SKM-1 (cell line): ENCODE measurements around the gene ACVRL1.

ENCODE experiments used
- DNase-seq: peaks from one replicate; lab custom pipeline; 2025; ENCODE audit not compliant: unreplicated experiment; lab: John Stamatoyannopoulos, UW

The ACVRL1 gene

GRCh38 chr12:51898506-51898905 lies 8.8 kb upstream of the ACVRL1 start:
- DNase-seq = no peak

GRCh38 chr12:51898937-51899336 lies 8.4 kb upstream of the ACVRL1 start:
- no peak for DNase-seq

GRCh38 chr12:51900323-51900889 lies 6.9 kb upstream of the ACVRL1 start:
- no peak for DNase-seq

- DNase-seq = no peak
Observed at GRCh38 chr12:51901121-51901817, 6.0 kb upstream of the ACVRL1 start.

GRCh38 chr12:51901881-51902280 lies 5.4 kb upstream of the ACVRL1 start:
- DNase-seq = no peak

GRCh38 chr12:51904951-51905470 lies 2.3 kb upstream of the ACVRL1 start:
- no peak for DNase-seq

- no peak for DNase-seq
Observed at GRCh38 chr12:51905471-51906429, 1.6 kb upstream of the ACVRL1 start.

GRCh38 chr12:51906430-51907082 lies 748 bp upstream of the ACVRL1 start:
- no peak for DNase-seq

GRCh38 chr12:51907856-51908425 lies 637 bp downstream of the ACVRL1 start:
- no peak for DNase-seq

GRCh38 chr12:51908876-51909592 lies 1.7 kb downstream of the ACVRL1 start:
- DNase-seq = no peak

GRCh38 chr12:51910168-51910567 lies 2.9 kb downstream of the ACVRL1 start:
- DNase-seq = no peak

- no peak for DNase-seq
Observed at GRCh38 chr12:51910691-51911090, 3.4 kb downstream of the ACVRL1 start.

- DNase-seq = no peak
Observed at GRCh38 chr12:51911307-51911706, 4.0 kb downstream of the ACVRL1 start.

- no peak for DNase-seq
Observed at GRCh38 chr12:51911788-51912711, 4.7 kb downstream of the ACVRL1 start.

- no peak for DNase-seq
Observed at GRCh38 chr12:51913071-51914033, 6.0 kb downstream of the ACVRL1 start.

- no peak for DNase-seq
Observed at GRCh38 chr12:51914034-51914923, 7.0 kb downstream of the ACVRL1 start.
